ENCODE measurements around the gene ATP8A2. TPM values are rescaled to one million over a fixed set of nuclear protein-coding genes. Genes with fewer than 3 reads are reported as not detected.

The ATP8A2 gene
- total RNA-seq, 1 experiment from 2014 or later, result 0.26 TPM

- no peak for DNase-seq (ENCODE audit: low read depth, low spot score)
- in situ Hi-C loops (cut with HindIII; ENCODE audit: low pct_unique_long_range_greater_than_20kb, low sequenced_read_pairs), result no loop called here
These were observed 5.6 kb downstream of the ATP8A2 start for GRCh38 chr13:25377244-25377962.

DNA sequence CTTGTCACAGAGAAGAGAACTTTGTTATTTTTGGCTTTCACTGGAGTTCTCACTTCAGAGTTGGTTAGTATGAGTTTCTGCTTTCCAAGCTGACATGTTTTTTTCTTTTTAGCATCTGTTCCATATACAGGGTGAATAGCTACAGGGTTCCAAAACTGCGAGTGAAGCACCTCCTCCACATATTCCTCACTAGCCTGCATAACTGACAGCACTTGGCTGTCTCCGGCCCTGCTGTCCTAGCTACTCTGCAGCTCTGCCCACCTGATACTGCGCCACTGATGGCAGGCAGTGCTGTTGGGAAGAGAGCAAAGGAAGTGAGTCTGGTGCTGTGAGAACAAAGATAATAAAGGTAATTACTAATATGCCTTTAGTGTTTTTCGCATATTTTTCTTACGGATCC lies 6.8 kb downstream of the ATP8A2 start:
- in situ Hi-C loops (cut with HindIII; ENCODE audit: low pct_unique_long_range_greater_than_20kb, low sequenced_read_pairs), result no loop called here
- no peak for DNase-seq (ENCODE audit: low read depth, low spot score)

GRCh38 chr13:25379011-25379410 lies 7.2 kb downstream of the ATP8A2 start:
- DNase-seq (ENCODE audit: low read depth, low spot score), result no peak
- in situ Hi-C loops (cut with HindIII; ENCODE audit: low pct_unique_long_range_greater_than_20kb, low sequenced_read_pairs), result no loop called here

- no peak for DNase-seq (ENCODE audit: low read depth, low spot score)
- in situ Hi-C loops (cut with HindIII; ENCODE audit: low pct_unique_long_range_greater_than_20kb, low sequenced_read_pairs), result no loop called here
These were observed 8.3 kb downstream of the ATP8A2 start for GRCh38 chr13:25380082-25380481.

DNA sequence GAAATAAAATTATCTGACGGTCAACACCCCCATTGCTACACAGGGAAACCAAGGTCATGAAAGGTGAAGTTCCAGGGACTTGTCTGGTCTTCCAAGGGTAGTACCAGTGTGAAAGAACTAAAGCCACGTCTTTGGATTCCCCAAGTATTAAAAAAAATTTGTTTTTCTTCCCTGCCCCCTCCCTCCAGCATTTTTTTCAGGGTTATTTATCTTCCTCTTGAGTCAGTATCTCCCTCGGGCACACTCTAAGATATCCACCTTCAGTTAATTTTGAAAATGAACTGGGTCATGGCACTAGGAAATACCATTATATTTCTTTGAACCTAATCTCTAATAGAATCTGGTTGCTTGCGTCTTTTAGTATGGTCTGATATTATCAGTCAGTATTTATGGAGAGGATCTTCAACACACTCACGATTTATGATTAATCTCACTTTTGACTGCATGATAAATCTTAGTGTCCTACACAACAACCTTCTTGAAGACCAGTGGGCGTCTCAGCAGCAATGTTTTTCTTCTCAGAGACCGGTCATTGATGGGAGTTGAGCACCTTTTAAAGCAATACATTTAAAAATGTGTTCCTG lies 9.1 kb downstream of the ATP8A2 start:
- DNase-seq (ENCODE audit: low read depth, low spot score), result no peak
- in situ Hi-C loops (cut with HindIII; ENCODE audit: low pct_unique_long_range_greater_than_20kb, low sequenced_read_pairs), result no loop called here

- peak; percentile 64 for DNase-seq (ENCODE audit: low read depth, low spot score)
- in situ Hi-C loops (cut with HindIII; ENCODE audit: low pct_unique_long_range_greater_than_20kb, low sequenced_read_pairs), result no loop called here
These were observed 13.1 kb downstream of the ATP8A2 start for GRCh38 chr13:25384758-25385410.

GRCh38 chr13:25391932-25392331 lies 20.2 kb downstream of the ATP8A2 start:
- no peak for DNase-seq (ENCODE audit: low read depth, low spot score)
- in situ Hi-C loops (cut with HindIII; ENCODE audit: low pct_unique_long_range_greater_than_20kb, low sequenced_read_pairs), result no loop called here

GRCh38 chr13:25394402-25395060 lies 22.8 kb downstream of the ATP8A2 start:
- no peak for DNase-seq (ENCODE audit: low read depth, low spot score)
- in situ Hi-C loops (cut with HindIII; ENCODE audit: low pct_unique_long_range_greater_than_20kb, low sequenced_read_pairs), result no loop called here

DNA sequence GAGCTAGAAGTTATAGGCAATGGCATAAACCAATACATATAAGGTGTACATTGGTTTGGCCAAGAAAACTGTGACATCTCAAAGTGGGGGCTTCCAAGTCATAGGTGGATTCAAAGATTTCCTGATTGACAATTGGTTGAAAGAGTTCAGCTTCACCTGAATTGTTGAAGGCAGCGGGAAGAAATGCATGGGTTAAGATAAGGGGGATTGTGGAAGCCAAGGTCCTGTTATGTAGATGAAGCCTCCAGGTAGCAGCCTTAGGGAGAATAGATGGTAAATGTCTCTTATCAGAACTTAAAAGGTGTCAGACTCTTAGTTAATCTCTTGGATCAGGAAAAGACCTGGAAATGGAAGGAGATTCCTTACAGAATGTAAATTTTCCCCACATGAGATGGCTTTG lies 26.0 kb downstream of the ATP8A2 start:
- in situ Hi-C loops (cut with HindIII; ENCODE audit: low pct_unique_long_range_greater_than_20kb, low sequenced_read_pairs), result no loop called here
- no peak for DNase-seq (ENCODE audit: low read depth, low spot score)

- in situ Hi-C loops (cut with HindIII; ENCODE audit: low pct_unique_long_range_greater_than_20kb, low sequenced_read_pairs), result no loop called here
These were observed 29.2 kb downstream of the ATP8A2 start for GRCh38 chr13:25400925-25401324.

GRCh38 chr13:25401958-25402357 lies 30.2 kb downstream of the ATP8A2 start:
- in situ Hi-C loops (cut with HindIII; ENCODE audit: low pct_unique_long_range_greater_than_20kb, low sequenced_read_pairs), result no loop called here
- no peak for DNase-seq (ENCODE audit: low read depth, low spot score)

More at GRCh38 chr13:25400925-25401324, 29.2 kb downstream of the ATP8A2 start:
- no peak for DNase-seq (ENCODE audit: low read depth, low spot score)

DNA sequence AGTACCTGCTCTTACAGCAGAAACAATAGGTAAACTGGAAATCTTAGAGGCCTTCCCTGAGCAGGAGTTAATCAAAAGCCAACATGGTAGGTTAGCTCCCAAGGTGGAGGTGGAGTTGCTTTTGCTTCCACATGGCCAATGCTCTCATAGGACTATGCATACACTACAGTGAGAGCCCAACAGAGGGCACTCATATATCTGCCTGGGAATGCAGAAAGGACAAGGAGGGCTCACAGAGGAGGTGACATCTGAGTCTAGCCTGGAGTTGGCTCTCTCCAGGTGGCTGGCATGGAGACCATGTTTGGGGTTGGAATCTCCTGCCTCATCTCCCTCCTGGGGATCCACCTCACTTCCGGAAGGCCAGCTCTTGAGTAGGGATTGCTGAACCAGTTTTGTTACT lies 34.6 kb downstream of the ATP8A2 start:
- peak; percentile 58 for DNase-seq (ENCODE audit: low read depth, low spot score)
- in situ Hi-C loops (cut with HindIII; ENCODE audit: low pct_unique_long_range_greater_than_20kb, low sequenced_read_pairs), result no loop called here

DNA sequence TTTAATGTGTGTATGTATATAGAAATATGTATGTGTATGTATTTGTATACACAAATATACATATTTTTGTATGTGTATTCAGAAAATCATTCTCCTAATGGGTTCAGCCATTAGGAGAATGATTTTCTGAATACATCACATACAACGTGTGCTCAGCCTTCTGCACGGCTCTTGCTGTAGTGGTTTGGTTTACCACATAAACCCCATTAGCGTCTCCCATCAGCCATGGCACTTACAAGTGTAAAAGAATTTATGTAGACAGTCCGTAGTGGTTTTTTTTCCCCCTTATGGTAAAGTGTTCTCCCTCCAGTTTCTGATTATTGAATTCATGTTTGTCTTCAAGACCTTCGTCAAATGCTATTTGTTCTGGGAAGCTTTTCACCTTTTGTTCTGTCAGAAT lies 38.2 kb downstream of the ATP8A2 start:
- in situ Hi-C loops (cut with HindIII; ENCODE audit: low pct_unique_long_range_greater_than_20kb, low sequenced_read_pairs), result no loop called here
- no peak for DNase-seq (ENCODE audit: low read depth, low spot score)

GRCh38 chr13:25415241-25415640 lies 43.5 kb downstream of the ATP8A2 start:
- no peak for DNase-seq (ENCODE audit: low read depth, low spot score)
- in situ Hi-C loops (cut with HindIII; ENCODE audit: low pct_unique_long_range_greater_than_20kb, low sequenced_read_pairs), result no loop called here

DNA sequence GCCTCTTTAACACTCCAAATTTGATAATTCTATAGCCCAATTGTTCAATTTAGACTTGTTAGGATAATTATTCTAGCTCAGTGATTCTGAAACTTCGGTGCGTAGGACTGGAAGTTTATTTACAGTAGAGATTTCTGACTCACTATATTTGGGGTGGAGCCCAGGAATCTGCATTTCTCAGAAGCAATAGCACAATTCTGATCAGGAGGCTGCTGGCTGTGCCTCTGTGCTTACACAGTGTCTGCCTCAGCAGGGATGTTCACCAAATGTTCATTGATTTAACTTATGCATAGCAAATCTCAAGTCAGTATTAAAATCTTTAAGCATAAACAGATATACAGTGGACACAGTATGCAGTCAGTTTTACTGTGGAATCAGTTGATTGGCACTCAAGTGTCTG lies 45.8 kb downstream of the ATP8A2 start:
- in situ Hi-C loops (cut with HindIII; ENCODE audit: low pct_unique_long_range_greater_than_20kb, low sequenced_read_pairs), result no loop called here
- no peak for DNase-seq (ENCODE audit: low read depth, low spot score)

DNA sequence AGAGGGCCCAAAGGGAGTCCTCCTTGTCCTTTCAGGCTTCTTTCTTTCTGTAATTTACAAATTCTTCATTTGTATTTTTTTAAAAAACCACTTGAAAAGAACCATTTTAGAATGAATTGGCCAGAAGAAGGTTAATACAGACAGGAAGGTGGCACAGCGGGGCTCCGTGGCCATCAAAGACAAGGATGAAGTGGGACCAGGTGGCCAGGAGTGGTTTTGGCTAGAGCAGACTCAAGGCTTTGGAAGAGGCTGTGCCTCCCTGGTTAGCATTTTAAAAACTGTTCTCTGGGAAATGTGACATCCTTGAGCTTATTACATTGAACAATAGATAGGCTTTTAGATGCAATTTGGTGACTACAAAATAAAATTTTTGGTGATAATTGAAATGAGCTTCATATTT lies 48.4 kb downstream of the ATP8A2 start:
- DNase-seq (ENCODE audit: low read depth, low spot score), result no peak
- in situ Hi-C loops (cut with HindIII; ENCODE audit: low pct_unique_long_range_greater_than_20kb, low sequenced_read_pairs), result no loop called here

DNA sequence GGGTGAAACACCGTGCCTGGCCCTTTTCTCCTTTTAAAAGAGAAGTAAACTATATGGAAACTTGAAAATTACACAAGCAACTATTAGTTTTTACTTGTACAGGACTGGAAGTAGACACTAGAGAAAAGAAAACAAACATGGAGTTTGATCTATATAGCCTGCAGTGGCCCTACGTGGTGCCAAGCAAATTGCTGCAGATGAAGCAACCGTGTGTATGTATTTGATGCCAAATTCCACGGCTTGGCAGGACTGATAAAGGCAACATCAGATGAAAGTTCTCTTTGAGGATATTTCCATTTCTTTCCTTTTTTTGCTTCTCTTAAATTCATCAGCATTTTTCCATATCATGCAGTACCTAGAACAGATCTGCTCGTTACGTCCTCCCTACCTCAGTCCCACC lies 49.8 kb downstream of the ATP8A2 start:
- in situ Hi-C loops (cut with HindIII; ENCODE audit: low pct_unique_long_range_greater_than_20kb, low sequenced_read_pairs), result no loop called here
- no peak for DNase-seq (ENCODE audit: low read depth, low spot score)

DNA sequence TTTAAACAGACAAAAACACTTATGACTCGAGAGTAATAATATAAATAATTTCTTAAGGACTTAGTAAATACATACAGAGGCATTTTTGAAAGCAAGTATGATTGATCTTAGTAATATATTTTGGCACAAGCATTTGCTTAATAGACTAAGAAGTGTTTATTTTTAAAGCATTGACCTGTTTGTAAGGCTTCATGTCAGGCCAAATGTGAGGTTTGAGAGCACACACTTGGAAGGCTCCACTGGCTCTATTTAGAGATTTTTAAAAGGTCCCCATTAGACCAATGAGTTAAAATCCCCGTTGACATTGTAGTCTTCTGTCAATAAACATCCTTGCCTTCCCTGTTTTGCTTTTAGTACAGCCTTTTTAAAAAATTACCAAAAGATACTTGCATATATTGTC lies 50.4 kb downstream of the ATP8A2 start:
- in situ Hi-C loops (cut with HindIII; ENCODE audit: low pct_unique_long_range_greater_than_20kb, low sequenced_read_pairs), result no loop called here
- DNase-seq (ENCODE audit: low read depth, low spot score), result no peak

GRCh38 chr13:25423831-25424230 lies 52.1 kb downstream of the ATP8A2 start:
- in situ Hi-C loops (cut with HindIII; ENCODE audit: low pct_unique_long_range_greater_than_20kb, low sequenced_read_pairs), result no loop called here
- DNase-seq (ENCODE audit: low read depth, low spot score), result no peak

All from SK-MEL-5 (cell line).